Activated CD8-positive, alpha-beta T cell treated with anti-CD3 and anti-CD28 coated beads for 36 hours (primary cell): ENCODE measurements around the gene ABCG5. TPM values are rescaled to one million over a fixed set of nuclear protein-coding genes. Genes with fewer than 3 reads are reported as not detected.

Experiments used
- ATAC-seq: fragments of 200-7000 bp; cut with Tn5 transposase; one replicate; pipeline ENCODE4 v1.10.0; 2021; ENCODE audit warnings: mild to moderate bottlenecking, moderate library complexity
- CTCF ChIA-PET: fragments of 350-600 bp; sonication (Branson Sonifier 250); formaldehyde crosslinking; loops from one replicate; lab custom pipeline; 2021; ENCODE audit warnings: antibody characterized with exemption; lab: Charles Lee
- POLR2A ChIA-PET: fragments of 350-600 bp; sonication (Branson Sonifier 250); formaldehyde crosslinking; loops from one replicate; lab custom pipeline; 2021; ENCODE audit warnings: antibody characterized with exemption; lab: Charles Lee
- DNase-seq: peaks from one replicate; pipeline ENCODE4 v3.0.0-alpha.2; 2020
- H3K27ac Mint-ChIP-seq: one replicate; pipeline ENCODE4 v1.8.0; 2021; ENCODE audit warnings: mild to moderate bottlenecking, mixed read lengths
- H3K27me3 Mint-ChIP-seq: one replicate; pipeline ENCODE4 v1.8.0; 2021; ENCODE audit warnings: mixed read lengths
- H3K36me3 Mint-ChIP-seq: one replicate; pipeline ENCODE4 v1.8.0; 2021; ENCODE audit warnings: low read depth, mixed read lengths
- H3K4me1 Mint-ChIP-seq: one replicate; pipeline ENCODE4 v1.8.0; 2021; ENCODE audit warnings: low read depth, mixed read lengths
- H3K4me3 Mint-ChIP-seq: one replicate; pipeline ENCODE4 v1.8.0; 2021; ENCODE audit warnings: mild to moderate bottlenecking, moderate library complexity, mixed read lengths
- H3K9me3 Mint-ChIP-seq: one replicate; pipeline ENCODE4 v1.8.0; 2021; ENCODE audit warnings: mixed read lengths
- intact Hi-C: fragments of 100-400 bp; cut with micrococcal nuclease; formaldehyde crosslinking; loops from one replicate; pipeline ENCODE4 v1.10.0; 2022
- total RNA-seq, 2 experiments: library from RNA; stranded (reverse); gene quantifications; one replicate each; pipeline ENCODE4 v1.2.3, GENCODE V29; 2021
- TF ChIP-seq, protein P1 (sequence below): fragments of 200-600 bp; IDR thresholded peaks from one replicate; pipeline ENCODE4 v1.8.0; 2022; ENCODE audit warnings: antibody characterized with exemption, mild to moderate bottlenecking

ABCG5 gene
- total RNA-seq, 2 experiments from 2014 or later = not detected

DNA sequence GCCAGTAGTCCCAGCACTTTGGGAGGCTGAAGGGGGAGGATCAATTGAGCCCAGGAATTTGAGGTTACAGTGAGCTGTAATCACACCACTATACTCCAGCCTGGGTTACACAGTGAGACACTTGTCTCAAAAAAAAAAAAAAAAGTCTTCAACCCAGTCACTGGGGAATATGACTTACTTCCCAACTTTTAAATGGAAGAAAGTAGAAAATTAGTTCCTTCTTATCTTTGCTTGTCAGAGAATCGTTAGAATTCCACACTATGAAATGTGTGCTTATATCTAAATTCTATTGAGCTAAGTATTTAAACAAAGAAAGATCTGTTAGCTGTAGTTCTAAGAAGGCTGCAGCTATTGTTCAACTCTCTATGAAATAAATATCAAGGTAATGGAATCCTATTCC lies 42.4 kb downstream of the ABCG5 start:
- intact Hi-C loops = no loop called here
- no peaks in the 10 kb centered on the region for H3K4me1 Mint-ChIP-seq
- ChIA-PET POLR2A (interaction anchor here (0.6 to 0.7 kb wide), 2 partner anchors 14 to 78 kb away, joined by 3 read pairs; no protein-coding TSS in a partner anchor), CTCF (interaction anchor here (1.3 kb wide), 1 partner anchor 22 kb away, joined by 4 read pairs; the partner anchor contains the start of gene DYNC2LI1)
- no peak overlapping the region for H3K27ac Mint-ChIP-seq
- H3K9me3 Mint-ChIP-seq = no peaks in the 10 kb centered on the region
- ATAC-seq (no peak), DNase-seq (no peak)
- TF ChIP-seq, protein P1, sequence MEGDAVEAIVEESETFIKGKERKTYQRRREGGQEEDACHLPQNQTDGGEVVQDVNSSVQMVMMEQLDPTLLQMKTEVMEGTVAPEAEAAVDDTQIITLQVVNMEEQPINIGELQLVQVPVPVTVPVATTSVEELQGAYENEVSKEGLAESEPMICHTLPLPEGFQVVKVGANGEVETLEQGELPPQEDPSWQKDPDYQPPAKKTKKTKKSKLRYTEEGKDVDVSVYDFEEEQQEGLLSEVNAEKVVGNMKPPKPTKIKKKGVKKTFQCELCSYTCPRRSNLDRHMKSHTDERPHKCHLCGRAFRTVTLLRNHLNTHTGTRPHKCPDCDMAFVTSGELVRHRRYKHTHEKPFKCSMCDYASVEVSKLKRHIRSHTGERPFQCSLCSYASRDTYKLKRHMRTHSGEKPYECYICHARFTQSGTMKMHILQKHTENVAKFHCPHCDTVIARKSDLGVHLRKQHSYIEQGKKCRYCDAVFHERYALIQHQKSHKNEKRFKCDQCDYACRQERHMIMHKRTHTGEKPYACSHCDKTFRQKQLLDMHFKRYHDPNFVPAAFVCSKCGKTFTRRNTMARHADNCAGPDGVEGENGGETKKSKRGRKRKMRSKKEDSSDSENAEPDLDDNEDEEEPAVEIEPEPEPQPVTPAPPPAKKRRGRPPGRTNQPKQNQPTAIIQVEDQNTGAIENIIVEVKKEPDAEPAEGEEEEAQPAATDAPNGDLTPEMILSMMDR = no peak
- H3K36me3 Mint-ChIP-seq = peaks cover 1% of the 10 kb centered on the region
- no peaks in the 10 kb centered on the region for H3K27me3 Mint-ChIP-seq
- no peak overlapping the region for H3K4me3 Mint-ChIP-seq

DNA sequence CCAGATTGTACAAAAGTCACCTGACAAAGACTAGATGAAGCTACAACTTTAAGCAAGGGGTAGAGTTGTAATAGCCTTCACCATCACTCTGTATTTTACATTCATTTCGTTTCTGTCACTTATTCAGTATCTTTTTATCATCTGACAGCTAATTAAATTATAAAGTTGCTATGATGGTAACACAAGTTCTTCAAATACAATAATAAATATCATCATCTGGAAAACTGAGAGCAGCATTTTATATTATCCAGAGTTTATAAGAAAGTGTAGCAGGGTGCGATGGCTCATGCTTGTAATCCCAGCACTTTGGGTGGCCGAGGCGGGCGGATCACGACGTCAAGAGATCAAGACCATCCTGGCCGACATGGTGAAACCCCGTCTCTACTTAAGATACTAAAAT lies 43.7 kb downstream of the ABCG5 start:
- Mint-ChIP-seq H3K9me3 (no peaks in the 10 kb centered on the region), H3K36me3 (peaks cover 1% of the 10 kb centered on the region), H3K27ac (no peak overlapping the region), H3K4me3 (no peak overlapping the region), H3K27me3 (no peaks in the 10 kb centered on the region), H3K4me1 (no peaks in the 10 kb centered on the region)
- ChIA-PET POLR2A (no interaction called here), CTCF (interaction anchor here (1.3 kb wide), 1 partner anchor 21 kb away, joined by 4 read pairs; the partner anchor contains the start of gene DYNC2LI1)
- no peak for DNase-seq
- intact Hi-C loops = no loop called here
- ATAC-seq = no peak
- TF ChIP-seq, protein P1 = no peak

DNA sequence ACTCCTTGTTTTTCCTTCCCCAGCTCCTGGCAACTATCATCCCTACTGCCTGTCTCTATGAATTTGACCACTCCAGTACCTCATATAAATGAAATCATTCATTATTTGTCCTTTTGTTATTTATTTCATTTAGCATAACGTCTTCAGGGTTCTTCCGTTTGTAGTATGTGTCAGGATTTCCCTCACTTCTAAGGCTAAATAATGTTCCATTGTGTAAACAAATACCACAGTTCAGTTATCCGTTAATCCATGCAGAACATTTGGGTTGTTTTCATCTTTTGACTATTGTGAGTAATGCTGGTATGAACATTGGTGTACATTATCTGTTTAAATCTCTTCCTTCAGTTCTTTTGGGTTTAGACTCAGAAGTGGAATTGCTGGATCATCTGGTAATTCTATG lies 46.0 kb downstream of the ABCG5 start:
- Mint-ChIP-seq H3K27me3 (no peaks in the 10 kb centered on the region), H3K27ac (no peak overlapping the region), H3K4me1 (peaks cover 15% of the 10 kb centered on the region), H3K4me3 (no peak overlapping the region), H3K36me3 (peaks cover 1% of the 10 kb centered on the region), H3K9me3 (no peaks in the 10 kb centered on the region)
- intact Hi-C loops = no loop called here
- DNase-seq (no peak), ATAC-seq (no peak)
- ChIA-PET POLR2A (interaction anchor here (0.5 kb wide), 1 partner anchor 64 kb away, joined by 3 read pairs; no protein-coding TSS in a partner anchor), CTCF (interaction anchor here (0.8 kb wide), 1 partner anchor 462 kb away, joined by 3 read pairs; no protein-coding TSS in a partner anchor)
- TF ChIP-seq, protein P1 = no peak

DNA sequence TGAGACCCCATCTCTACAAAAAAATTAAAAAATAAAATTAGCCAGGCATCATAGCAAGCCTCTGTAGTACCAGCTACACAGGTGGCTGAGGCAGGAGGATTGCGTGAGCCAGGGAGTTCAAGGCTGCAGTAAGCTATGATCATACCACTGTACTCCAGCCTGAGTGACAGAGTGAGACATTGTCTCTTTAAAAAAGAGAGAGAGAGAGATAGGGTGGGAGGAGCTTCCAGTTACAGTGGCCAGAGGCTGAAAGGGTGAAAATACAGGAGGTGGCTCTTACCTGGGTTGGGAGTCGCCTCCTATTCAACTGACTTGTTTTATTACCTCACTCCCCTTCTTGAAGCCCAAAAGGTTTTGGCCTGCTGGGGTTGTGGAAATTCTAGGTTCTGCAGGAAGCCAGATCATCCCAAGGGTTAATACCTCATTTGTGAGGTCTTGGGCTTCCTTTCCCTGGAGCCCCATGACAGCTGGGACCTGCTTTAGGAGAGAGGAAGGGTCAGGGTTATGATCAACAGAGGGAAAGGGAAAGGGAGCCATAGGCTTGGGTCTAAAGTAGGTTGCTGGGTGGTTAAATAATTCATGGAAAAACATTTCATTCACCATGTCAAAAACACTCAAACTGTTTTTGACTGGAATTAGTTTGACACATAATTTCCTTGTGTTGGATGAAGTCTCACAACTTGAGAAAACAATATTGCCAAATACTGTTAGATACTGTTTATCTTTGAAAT lies 47.4 kb downstream of the ABCG5 start:
- ATAC-seq = no peak
- intact Hi-C loops = no loop called here
- H3K9me3 Mint-ChIP-seq = no peaks in the 10 kb centered on the region
- TF ChIP-seq, protein P1 = no peak
- peaks cover 1% of the 10 kb centered on the region for H3K36me3 Mint-ChIP-seq
- CTCF ChIA-PET = interaction anchor here (0.6 kb wide), 1 partner anchor 58 kb away, joined by 3 read pairs; no protein-coding TSS in a partner anchor
- H3K27ac Mint-ChIP-seq = no peak overlapping the region
- no peak overlapping the region for H3K4me3 Mint-ChIP-seq
- POLR2A ChIA-PET = no interaction called here
- peaks cover 20% of the 10 kb centered on the region for H3K4me1 Mint-ChIP-seq
- H3K27me3 Mint-ChIP-seq = no peaks in the 10 kb centered on the region
- no peak for DNase-seq

DNA sequence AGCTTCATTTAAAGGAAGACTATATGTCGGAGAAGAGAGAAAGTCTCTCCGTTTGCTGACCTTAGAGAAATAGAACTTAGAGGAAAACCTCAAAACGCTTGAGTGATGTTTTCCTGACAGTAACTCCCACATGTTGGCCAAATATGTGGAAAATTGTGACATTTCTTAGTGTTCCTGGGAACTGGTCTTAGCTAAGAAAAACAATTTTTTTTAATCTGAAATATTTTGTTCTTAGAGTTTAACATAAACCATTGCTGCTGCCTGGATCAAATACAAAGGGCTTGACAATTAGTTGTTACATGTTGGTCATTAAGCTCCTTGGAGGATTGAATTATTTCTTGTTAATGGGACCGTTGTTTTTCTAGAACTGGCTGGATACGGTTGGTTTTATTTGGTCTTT lies 48.5 kb downstream of the ABCG5 start:
- Mint-ChIP-seq H3K36me3 (peaks cover 1% of the 10 kb centered on the region), H3K9me3 (no peaks in the 10 kb centered on the region), H3K4me3 (no peak overlapping the region), H3K27me3 (no peaks in the 10 kb centered on the region), H3K4me1 (peaks cover 20% of the 10 kb centered on the region), H3K27ac (no peak overlapping the region)
- ChIA-PET CTCF (interaction anchor here (0.7 to 1.3 kb wide), 5 partner anchors 8 to 213 kb away, joined by 3 to 4 read pairs (median 3); no protein-coding TSS in a partner anchor), POLR2A (no interaction called here)
- intact Hi-C loops = no loop called here
- TF ChIP-seq, protein P1 = no peak
- ATAC-seq (no peak), DNase-seq (no peak)
